GM23248 (cell line): Measurements from ENCODE around the gene ARHGAP4.

Source experiments
- EZH2 ChIP-seq: fragments of 200-600 bp; sonication (generic); IDR thresholded peaks from 2 replicates; pipeline ENCODE4 v1.6.1; 2018; ENCODE audit warnings: antibody characterized with exemption, mild to moderate bottlenecking; ENCODE audit not compliant: insufficient read depth, poor library complexity, severe bottlenecking
- EZH2phosphoT487 ChIP-seq: fragments of 200-600 bp; sonication (generic); IDR thresholded peaks from 2 replicates; pipeline ENCODE4 v1.6.1; 2018; ENCODE audit warnings: antibody characterized with exemption, moderate library complexity, mild to moderate bottlenecking, low read depth; ENCODE audit not compliant: insufficient read depth

DNA sequence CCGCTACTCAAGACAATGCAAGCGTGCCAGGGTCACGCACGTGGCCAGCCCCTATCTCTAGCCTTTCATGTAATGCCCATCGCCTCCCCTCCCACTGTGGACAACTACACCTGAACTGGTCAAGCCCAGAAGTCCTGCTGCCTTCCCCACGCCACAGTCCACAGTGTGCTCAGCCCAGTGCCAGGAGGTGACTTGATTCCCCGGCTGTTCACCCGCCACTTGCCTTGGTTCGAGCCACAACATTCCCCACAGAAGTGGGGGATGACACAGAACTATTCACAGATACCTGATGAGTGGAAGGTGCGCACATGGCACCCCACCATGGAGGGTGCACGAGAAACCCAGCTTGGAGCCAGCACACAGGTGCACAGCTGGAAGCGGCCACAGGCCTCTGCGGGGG, 6.8 kb downstream of the ARHGAP4 start:
- TF ChIP-seq EZH2phosphoT487 (no peak), EZH2 (no peak)
